Measurements from ENCODE around the gene MALT1. TPM values are rescaled to one million over a fixed set of nuclear protein-coding genes. Genes with fewer than 3 reads are reported as not detected.
"Not testable (repeated sequence)": the region's sequence is repeated elsewhere in the genome, so short reads cannot be mapped to it uniquely, and the experiment has no call there.

Gene MALT1
- total RNA-seq, 3 donors from 2014 or later, result 31.1 to 49.3 (median 39.8) TPM

DNA sequence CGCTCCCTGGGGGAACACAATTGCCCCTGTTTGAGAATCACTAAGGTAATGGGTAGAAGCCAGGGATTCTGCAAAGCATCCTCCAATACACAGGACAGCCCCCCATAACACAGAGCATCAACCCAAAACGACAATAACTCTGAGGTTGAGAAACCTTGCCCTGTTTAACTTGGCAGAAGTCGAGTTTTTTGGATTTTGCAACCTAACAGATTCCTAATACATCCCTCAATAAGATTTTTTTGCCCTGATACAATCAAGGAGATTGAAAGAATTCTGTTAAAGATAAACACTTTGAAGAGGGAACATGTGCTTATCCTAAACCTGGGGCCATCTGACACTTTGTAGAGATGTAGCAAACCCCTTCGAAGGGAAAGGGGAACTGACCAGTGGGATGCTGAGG lies 100.9 kb downstream of the MALT1 start:
- no peak overlapping the region for H3K4me3 Mint-ChIP-seq
- no peaks in the 10 kb centered on the region for H3K36me3 Mint-ChIP-seq (ENCODE audit: insufficient read depth)
- DNase-seq (no peak), ATAC-seq (no peak)
- H3K4me1 Mint-ChIP-seq (ENCODE audit: low read depth), result peaks cover 7% of the 10 kb centered on the region
- peaks cover 24% of the 10 kb centered on the region for H3K27me3 Mint-ChIP-seq (ENCODE audit: low read depth)
- no peaks in the 10 kb centered on the region for H3K9me3 Mint-ChIP-seq

DNA sequence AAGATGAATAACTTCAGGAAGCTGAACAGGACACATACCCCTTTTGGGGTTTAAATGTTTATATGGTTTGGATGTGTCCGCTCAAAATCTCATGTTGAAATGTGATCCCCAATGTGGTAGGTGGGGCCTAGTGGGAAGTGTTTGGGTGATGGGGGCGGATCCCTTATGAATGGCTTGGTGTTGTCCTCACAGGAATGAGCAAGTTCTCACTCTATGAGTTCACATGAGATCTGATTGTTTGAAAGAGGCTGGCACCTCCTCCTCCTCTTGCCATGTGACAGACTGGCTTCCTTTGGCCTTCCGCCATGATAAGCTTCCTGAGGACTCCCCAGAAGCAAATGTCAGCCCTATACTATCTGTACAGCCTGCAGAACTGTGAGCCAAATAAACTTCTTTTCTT lies 104.8 kb downstream of the MALT1 start:
- H3K4me1 Mint-ChIP-seq (ENCODE audit: low read depth), result no peaks in the 10 kb centered on the region
- H3K9me3 Mint-ChIP-seq, result no peaks in the 10 kb centered on the region
- no peak overlapping the region for H3K4me3 Mint-ChIP-seq
- DNase-seq, result no peak
- ATAC-seq, result no peak
- peaks cover 7% of the 10 kb centered on the region for H3K27me3 Mint-ChIP-seq (ENCODE audit: low read depth)
- no peaks in the 10 kb centered on the region for H3K36me3 Mint-ChIP-seq (ENCODE audit: insufficient read depth)

DNA sequence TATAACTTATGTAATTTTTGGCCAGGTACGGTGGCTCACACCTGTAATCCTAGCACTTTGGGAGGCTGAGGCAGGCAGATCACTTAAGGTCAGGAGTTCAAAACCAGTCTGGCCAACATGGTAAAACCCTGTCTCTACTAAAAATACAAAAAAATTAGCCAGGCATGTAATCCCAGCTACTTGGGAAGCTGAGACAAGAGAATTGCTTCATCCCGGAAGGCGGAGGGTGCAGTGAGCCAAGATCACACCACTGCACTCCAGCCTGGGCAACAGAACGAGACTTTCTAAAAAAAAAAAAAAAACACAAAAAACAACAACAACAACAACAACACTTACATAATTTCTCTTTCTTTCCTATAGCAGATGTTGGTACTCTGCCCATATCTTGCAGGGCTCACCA lies 105.3 kb downstream of the MALT1 start:
- H3K27me3 Mint-ChIP-seq (ENCODE audit: low read depth), result peaks cover 11% of the 10 kb centered on the region
- not testable (repeated sequence) for H3K4me3 Mint-ChIP-seq; ATAC-seq; DNase-seq; H3K36me3 Mint-ChIP-seq (ENCODE audit: insufficient read depth); H3K4me1 Mint-ChIP-seq (ENCODE audit: low read depth); H3K9me3 Mint-ChIP-seq

DNA sequence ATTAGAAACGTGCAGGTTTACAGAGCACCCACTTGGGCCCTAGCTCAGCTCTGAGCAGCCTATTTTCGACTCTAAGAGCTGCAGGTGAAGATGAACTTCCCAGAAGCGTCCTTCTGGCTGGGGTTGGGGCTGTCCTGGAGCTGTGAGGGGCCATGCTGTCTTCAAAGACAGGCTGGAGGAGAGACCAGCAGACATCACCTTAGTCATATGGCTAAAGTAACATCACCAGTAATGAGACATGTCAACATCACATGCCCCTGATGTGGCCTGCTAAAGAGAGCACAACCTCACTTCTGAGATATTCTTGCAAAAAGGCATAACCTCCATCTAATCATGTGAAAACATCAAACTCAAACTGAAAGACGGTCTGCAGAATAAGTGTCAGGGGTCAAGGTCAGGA lies 106.2 kb downstream of the MALT1 start:
- Mint-ChIP-seq H3K27me3 (ENCODE audit: low read depth) (peaks cover 15% of the 10 kb centered on the region), H3K9me3 (no peaks in the 10 kb centered on the region), H3K4me3 (no peak overlapping the region), H3K36me3 (ENCODE audit: insufficient read depth) (no peaks in the 10 kb centered on the region), H3K4me1 (ENCODE audit: low read depth) (no peaks in the 10 kb centered on the region)
- ATAC-seq (no peak), DNase-seq (no peak)

DNA sequence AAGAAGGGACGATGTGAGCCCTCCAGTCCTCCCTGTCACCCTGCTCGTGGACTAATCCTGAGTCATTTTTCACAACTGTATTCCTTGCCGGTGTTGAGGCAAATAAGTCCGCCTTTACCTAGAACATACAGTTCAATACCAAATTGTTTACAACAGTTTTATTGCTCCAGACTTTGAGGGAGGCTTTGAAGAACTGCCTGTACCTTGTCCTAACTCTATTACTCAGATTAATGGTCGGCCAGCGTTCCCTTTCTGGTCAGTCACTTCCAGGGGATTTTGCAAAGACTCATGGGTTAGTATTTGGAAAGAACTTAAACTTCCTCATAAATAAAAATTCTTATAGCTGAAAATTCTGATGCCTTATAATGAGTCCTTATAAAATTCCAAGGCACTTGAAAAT lies 108.3 kb downstream of the MALT1 start:
- Mint-ChIP-seq H3K9me3 (no peaks in the 10 kb centered on the region), H3K4me3 (no peak overlapping the region), H3K27me3 (ENCODE audit: low read depth) (peaks cover 20% of the 10 kb centered on the region), H3K36me3 (ENCODE audit: insufficient read depth) (no peaks in the 10 kb centered on the region), H3K4me1 (ENCODE audit: low read depth) (no peaks in the 10 kb centered on the region)
- no peak for DNase-seq
- no peak for ATAC-seq

DNA sequence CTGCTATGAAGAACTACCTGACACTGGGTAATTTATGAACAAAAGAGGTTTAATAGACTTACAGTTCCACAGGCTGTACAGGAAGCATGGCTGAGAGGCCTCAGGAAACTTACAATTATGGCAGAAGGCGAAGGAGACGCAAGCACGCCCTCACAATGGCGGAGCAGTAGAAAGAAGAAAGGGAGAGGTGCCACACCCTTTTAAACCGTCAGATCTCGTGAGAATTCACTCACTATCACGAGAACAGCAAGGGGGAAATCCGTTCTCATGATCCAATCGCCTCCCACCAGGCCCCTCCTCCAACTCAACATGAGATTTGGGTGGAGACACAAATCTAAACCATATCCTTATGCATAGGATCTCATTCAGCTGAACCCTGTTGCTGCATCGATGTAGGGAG lies 108.8 kb downstream of the MALT1 start:
- peaks cover 19% of the 10 kb centered on the region for H3K27me3 Mint-ChIP-seq (ENCODE audit: low read depth)
- no peak overlapping the region for H3K4me3 Mint-ChIP-seq
- ATAC-seq, result no peak

DNA sequence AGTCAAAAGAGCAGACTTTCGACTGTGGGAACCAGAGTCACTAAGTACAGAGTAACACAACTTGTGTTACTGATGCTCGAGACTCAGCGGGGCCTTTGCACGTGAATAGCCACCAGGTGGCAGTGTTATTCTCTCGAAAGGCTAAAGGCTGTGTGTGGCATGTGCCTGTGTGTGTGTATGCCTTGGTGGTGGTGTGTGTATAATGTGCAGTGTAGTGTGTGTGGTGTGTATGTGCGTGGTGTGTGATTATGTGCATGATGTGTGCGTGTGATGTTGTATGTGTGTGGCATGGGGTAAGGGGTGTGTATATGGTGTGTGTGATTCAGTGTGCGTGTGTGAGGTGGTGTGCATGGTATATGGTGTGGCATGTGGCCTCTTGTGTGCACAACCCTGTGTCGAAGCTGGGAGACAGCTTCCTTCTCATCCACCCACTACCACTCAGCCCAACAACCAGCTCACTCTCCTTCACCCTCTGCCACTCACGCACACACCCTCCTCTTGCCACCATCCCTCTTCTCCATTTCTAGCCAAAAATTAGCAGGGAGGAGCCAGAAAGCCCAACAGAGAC lies 110.4 kb downstream of the MALT1 start:
- DNase-seq (peak; percentile 63), ATAC-seq (peak; percentile 86 to 87)
- Mint-ChIP-seq H3K4me1 (ENCODE audit: low read depth) (no peaks in the 10 kb centered on the region), H3K4me3 (no peak overlapping the region), H3K27me3 (ENCODE audit: low read depth) (peaks cover 19% of the 10 kb centered on the region), H3K36me3 (ENCODE audit: insufficient read depth) (no peaks in the 10 kb centered on the region), H3K9me3 (no peaks in the 10 kb centered on the region)

More for the DNA sequence above, 108.8 kb downstream of the MALT1 start:
- Mint-ChIP-seq H3K9me3 (no peaks in the 10 kb centered on the region), H3K4me1 (ENCODE audit: low read depth) (no peaks in the 10 kb centered on the region), H3K36me3 (ENCODE audit: insufficient read depth) (no peaks in the 10 kb centered on the region)
- DNase-seq, result no peak

DNA sequence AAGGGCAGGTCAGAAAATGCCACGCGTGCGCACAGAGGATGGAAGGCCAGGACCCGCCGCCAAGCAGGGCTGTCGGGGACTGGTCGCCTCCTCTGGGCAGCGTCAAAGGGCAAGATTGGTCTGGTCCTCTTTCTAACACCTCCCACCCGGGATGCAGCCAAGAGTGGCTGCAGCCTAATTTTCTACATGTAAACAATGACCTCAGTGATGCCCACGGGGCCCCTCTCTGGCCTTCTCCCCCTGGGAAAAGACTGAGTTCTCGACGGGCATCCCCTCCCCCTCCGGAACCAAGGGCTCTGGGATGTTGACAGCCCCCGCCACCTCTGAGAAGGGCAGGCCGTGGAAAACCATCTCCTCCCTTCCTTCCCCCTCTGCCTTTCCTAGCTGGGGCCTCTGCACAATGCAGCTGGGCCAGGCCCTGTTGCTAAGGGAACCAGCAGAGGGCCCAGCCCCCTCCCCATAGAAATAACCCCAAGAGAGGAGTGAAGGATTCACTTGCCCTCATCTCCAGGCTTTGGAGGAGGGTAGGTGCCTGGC lies 113.4 kb downstream of the MALT1 start:
- ATAC-seq (no peak), DNase-seq (no peak)
- Mint-ChIP-seq H3K27me3 (ENCODE audit: low read depth) (peaks cover 20% of the 10 kb centered on the region), H3K4me3 (no peak overlapping the region), H3K9me3 (no peaks in the 10 kb centered on the region), H3K36me3 (ENCODE audit: insufficient read depth) (no peaks in the 10 kb centered on the region), H3K4me1 (ENCODE audit: low read depth) (no peaks in the 10 kb centered on the region)

DNA sequence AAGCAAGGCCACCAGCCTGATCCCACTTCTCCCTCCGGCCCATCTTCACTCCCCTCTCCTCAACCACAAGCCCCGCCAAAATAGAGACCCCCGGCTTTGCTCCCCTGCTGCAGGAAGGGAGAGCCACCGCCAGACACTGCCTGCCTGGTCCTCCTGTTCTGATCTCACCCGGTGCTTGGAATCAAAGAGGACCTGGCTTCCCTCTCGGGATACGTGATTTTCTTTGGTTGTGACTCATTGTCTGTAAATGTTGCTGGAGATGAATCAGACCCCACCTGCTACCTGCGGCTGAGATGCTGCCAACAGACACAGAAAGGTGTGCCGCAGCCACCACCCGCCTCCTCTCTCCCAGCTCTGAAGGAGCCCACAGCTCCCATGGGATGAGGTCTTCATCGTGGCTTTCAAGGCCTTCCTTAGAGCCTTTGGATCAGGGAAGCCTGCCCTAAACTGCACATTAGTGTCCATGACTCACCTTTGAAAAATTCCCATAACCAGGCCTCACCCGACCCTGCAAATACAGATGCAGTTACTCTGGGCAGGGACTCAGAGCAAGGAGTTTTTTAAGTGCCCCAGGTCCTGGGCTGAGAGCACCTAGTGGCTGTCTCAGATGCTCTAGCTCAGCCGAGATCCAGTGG lies 114.0 kb downstream of the MALT1 start:
- ATAC-seq (no peak), DNase-seq (no peak)
- Mint-ChIP-seq H3K4me1 (ENCODE audit: low read depth) (no peaks in the 10 kb centered on the region), H3K9me3 (no peaks in the 10 kb centered on the region), H3K27me3 (ENCODE audit: low read depth) (peaks cover 20% of the 10 kb centered on the region), H3K4me3 (no peak overlapping the region), H3K36me3 (ENCODE audit: insufficient read depth) (no peaks in the 10 kb centered on the region)

DNA sequence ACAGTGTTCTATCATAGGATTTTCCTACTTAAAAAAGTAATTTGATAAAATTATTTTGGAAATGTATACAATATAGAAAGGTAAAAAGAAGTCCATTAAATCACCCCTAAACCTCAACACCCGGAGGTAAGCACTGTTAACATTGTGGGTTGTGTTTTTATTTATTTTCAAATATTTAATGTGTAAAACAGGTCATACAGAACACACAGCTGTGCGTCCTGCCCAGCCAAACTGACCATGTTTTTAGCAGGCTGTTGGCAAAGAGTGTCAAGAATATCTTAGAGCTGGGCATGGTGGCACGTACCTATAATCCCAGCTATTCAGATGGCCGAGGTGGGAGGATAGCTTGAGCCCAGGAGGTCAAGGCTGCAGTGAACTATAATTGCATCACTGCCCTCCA lies 114.6 kb downstream of the MALT1 start:
- Mint-ChIP-seq H3K4me1 (ENCODE audit: low read depth) (no peaks in the 10 kb centered on the region), H3K4me3 (no peak overlapping the region), H3K27me3 (ENCODE audit: low read depth) (peaks cover 20% of the 10 kb centered on the region), H3K9me3 (no peaks in the 10 kb centered on the region), H3K36me3 (ENCODE audit: insufficient read depth) (no peaks in the 10 kb centered on the region)
- ATAC-seq (no peak), DNase-seq (no peak)

DNA sequence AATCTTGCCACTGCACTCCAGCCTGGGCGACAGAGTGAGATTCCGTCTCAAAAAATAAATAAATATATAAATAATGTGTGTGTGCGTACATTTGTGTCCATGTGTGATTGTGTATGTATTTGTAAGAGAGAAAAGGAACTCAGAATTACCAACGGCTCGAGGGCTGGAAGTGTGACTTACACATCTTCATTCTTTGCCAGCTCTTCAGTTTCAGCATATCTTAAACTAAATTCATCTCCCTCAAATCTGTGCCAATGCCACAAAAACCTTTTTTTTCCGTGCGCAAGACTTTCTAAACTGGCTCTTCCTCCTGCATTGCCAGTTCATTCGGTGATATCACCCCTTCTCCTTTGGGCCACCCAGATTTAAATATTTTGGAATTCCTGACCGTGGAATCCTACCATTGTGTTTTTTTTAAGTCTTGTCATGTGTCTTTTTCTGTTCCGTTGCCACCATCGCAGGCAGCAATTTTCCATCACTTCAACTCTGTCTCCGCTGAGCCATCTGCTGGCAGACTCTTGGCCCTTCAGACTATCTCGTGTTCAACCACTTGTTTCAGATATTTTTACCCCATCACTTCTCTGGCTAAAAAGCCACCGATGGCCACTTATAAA lies 116.4 kb downstream of the MALT1 start:
- peaks cover 14% of the 10 kb centered on the region for H3K27me3 Mint-ChIP-seq (ENCODE audit: low read depth)

DNA sequence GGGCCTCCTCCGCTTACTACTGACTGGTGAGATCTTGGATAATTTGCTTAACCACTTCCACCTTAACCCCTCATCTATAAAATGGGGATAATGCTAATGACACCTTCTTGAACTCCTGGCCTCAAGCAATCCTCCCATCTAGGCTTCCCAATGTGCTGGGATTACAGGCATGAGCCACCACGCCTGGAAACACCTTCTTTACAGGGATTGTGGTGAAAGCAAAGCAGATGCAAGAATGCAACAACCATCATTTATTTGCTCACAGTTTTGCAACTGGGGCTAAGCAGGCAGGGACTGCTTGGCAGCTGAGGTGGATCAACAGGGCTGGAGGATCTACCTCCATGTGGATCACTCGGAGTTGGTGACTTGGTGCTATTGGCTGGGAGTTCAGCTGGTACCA lies 117.2 kb downstream of the MALT1 start:
- H3K36me3 Mint-ChIP-seq (ENCODE audit: insufficient read depth), result no peaks in the 10 kb centered on the region

More for the DNA sequence above, 116.4 kb downstream of the MALT1 start:
- no peaks in the 10 kb centered on the region for H3K36me3 Mint-ChIP-seq (ENCODE audit: insufficient read depth)
- no peak for ATAC-seq
- no peak for DNase-seq
- H3K9me3 Mint-ChIP-seq, result no peaks in the 10 kb centered on the region
- H3K4me1 Mint-ChIP-seq (ENCODE audit: low read depth), result no peaks in the 10 kb centered on the region
- no peak overlapping the region for H3K4me3 Mint-ChIP-seq

DNA sequence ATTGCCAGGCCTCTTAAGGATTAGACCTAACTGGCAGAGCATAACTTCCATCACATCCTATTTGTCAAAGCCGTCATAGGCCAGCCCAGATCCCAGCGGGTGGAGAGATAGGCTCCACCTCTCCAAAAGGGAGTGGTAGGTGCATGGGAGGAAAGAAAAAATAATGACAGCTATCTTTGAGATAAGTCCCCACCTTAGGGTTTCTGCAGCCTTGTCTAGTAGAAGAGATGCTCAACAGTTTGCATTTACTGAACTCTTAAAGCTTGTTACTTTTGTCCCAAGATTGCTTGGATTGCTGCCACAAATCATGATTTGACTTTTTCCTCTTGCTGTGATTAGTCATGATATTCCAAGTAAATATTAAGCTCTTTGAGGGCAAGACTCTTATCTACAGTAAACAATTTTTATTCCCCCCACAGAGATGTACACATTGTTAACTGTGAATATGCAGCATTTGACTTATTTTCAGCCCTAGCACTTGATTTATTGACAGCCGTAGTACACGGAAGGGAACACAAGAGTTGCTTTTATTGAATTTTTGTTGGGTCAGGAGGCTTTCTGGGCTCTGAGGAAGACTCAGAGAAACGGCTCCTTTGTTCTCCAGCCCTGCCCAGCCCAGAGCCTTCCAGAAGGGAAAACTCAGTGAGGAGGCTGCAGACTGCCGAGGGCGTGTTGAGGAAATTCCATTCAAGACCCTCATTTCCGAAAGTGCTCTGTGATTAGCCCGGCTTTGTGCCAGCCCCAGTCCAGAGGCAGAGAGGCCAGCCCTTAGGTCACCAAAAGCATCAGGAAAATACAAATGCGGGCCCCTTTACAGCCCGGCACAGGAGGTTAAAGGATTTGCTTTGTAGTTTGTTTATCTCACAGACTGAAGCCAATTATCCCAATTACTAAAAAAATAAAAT lies 118.0 kb downstream of the MALT1 start:
- Mint-ChIP-seq H3K9me3 (no peaks in the 10 kb centered on the region), H3K36me3 (ENCODE audit: insufficient read depth) (no peaks in the 10 kb centered on the region), H3K4me3 (no peak overlapping the region), H3K27me3 (ENCODE audit: low read depth) (peaks cover 13% of the 10 kb centered on the region), H3K4me1 (ENCODE audit: low read depth) (no peaks in the 10 kb centered on the region)
- ATAC-seq (no peak), DNase-seq (no peak)

More for the DNA sequence above, 117.2 kb downstream of the MALT1 start:
- no peak for DNase-seq
- Mint-ChIP-seq H3K4me3 (no peak overlapping the region), H3K9me3 (no peaks in the 10 kb centered on the region), H3K4me1 (ENCODE audit: low read depth) (no peaks in the 10 kb centered on the region), H3K27me3 (ENCODE audit: low read depth) (peaks cover 14% of the 10 kb centered on the region)
- no peak for ATAC-seq

DNA sequence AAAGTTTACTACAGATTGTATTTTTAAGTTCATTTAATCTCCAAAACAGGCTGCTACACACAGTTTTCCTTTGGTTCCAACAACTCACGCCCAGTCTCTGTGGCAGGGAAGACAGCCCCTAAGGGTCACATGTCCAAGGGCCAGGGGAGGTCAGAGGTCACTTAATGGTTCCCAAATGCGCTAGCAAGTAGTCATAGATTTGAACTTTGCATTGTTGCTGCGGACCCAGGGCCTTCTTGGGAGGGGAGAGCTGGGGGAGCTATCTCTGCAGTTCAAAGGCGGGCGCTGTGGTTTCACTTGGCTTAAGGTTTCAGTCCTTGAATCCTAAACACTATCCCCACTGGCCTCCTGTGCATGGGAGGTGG lies 118.6 kb downstream of the MALT1 start:
- ATAC-seq, result no peak
- H3K9me3 Mint-ChIP-seq, result no peaks in the 10 kb centered on the region
- no peaks in the 10 kb centered on the region for H3K36me3 Mint-ChIP-seq (ENCODE audit: insufficient read depth)
- DNase-seq, result no peak
- H3K27me3 Mint-ChIP-seq (ENCODE audit: low read depth), result peaks cover 12% of the 10 kb centered on the region
- no peaks in the 10 kb centered on the region for H3K4me1 Mint-ChIP-seq (ENCODE audit: low read depth)
- H3K4me3 Mint-ChIP-seq, result no peak overlapping the region
